HEK293T (cell line): ENCODE measurements around the gene PCBP3.

ENCODE experiments used
- ARNT ChIP-seq: fragments of 450-650 bp; IDR thresholded peaks from 2 replicates; pipeline ENCODE4 v1.6.1; 2017; ENCODE audit warnings: mild to moderate bottlenecking
- BHLHE40 ChIP-seq: fragments of 450-650 bp; IDR thresholded peaks from 2 replicates; pipeline ENCODE4 v1.6.1; 2016; ENCODE audit warnings: mild to moderate bottlenecking, moderate library complexity, borderline replicate concordance
- CTBP1 ChIP-seq: fragments of 450-650 bp; IDR thresholded peaks from 2 replicates; pipeline ENCODE4 v1.6.1; 2016; ENCODE audit warnings: borderline replicate concordance
- ELF4 ChIP-seq: fragments of 450-650 bp; IDR thresholded peaks from 2 replicates; pipeline ENCODE4 v1.6.1; 2017; ENCODE audit warnings: antibody characterized with exemption
- FOXA1 ChIP-seq: fragments of 450-650 bp; IDR thresholded peaks from 2 replicates; pipeline ENCODE4 v1.6.1; 2016; ENCODE audit warnings: mild to moderate bottlenecking
- FOXK2 ChIP-seq: fragments of 450-650 bp; IDR thresholded peaks from 2 replicates; pipeline ENCODE4 v1.6.1; 2016; ENCODE audit warnings: mild to moderate bottlenecking
- FOXM1 ChIP-seq: fragments of 450-650 bp; IDR thresholded peaks from 2 replicates; pipeline ENCODE4 v1.6.1; 2017; ENCODE audit warnings: mild to moderate bottlenecking, borderline replicate concordance
- HDGF ChIP-seq: fragments of 450-650 bp; IDR thresholded peaks from 2 replicates; pipeline ENCODE4 v1.6.1; 2017; ENCODE audit warnings: antibody characterized with exemption, borderline replicate concordance
- LEF1 ChIP-seq: fragments of 450-650 bp; IDR thresholded peaks from 2 replicates; pipeline ENCODE4 v1.6.1; 2017; ENCODE audit warnings: mild to moderate bottlenecking, borderline replicate concordance
- NFRKB ChIP-seq: fragments of 450-650 bp; IDR thresholded peaks from 2 replicates; pipeline ENCODE4 v1.6.1; 2016; ENCODE audit warnings: mild to moderate bottlenecking, moderate library complexity
- SP1 ChIP-seq: fragments of 450-650 bp; IDR thresholded peaks from 2 replicates; pipeline ENCODE4 v1.6.1; 2017
- SUZ12 ChIP-seq: fragments of 450-650 bp; IDR thresholded peaks from 2 replicates; pipeline ENCODE4 v1.6.1; 2016; ENCODE audit warnings: mild to moderate bottlenecking
- TARDBP ChIP-seq: fragments of 450-650 bp; IDR thresholded peaks from 2 replicates; pipeline ENCODE4 v1.6.1; 2016

- TF ChIP-seq FOXK2 (no peak), CTBP1 (no peak), TARDBP (no peak), FOXM1 (no peak), BHLHE40 (no peak), LEF1 (no peak), FOXA1 (no peak), SP1 (no peak), HDGF (no peak), NFRKB (no peak), SUZ12 (no peak), ARNT (no peak), ELF4 (no peak)
Observed at GRCh38 chr21:45632160-45632559, 11.4 kb upstream of the PCBP3 start.
